IPS-NIHi11 (cell line): ENCODE measurements around the gene GCH1.
"Not testable (repeated sequence)": the region's sequence is repeated elsewhere in the genome, so short reads cannot be mapped to it uniquely, and the experiment has no call there.

Source experiments
- DNase-seq: peaks from one replicate; pipeline ENCODE4 v3.0.0; 2012; ENCODE audit warnings: mixed read lengths, low spot score

The GCH1 gene

DNA sequence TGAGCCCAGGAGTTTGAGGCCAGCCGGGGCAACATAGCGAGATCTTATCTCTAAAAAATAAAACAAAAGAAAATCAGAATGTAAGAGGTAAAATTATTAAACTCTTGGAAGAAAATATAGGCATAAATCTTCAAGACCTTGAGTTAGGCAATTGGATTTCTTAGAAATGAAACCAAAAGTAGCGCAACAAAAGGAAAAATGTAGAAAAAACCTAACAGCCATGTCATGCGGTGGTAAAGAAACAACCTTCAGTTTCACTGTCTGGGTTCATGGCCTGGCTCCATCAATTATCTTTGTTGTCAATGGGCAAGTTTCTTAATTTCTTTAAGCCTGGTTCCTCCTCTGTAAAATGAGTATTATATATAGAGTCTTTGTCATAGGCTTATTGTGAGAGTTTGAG is 5.6 kb upstream of the GCH1 start:
- DNase-seq: no peak

GRCh38 chr14:54906075-54906474 is 3.4 kb upstream of the GCH1 start:
- no peak for DNase-seq

DNA sequence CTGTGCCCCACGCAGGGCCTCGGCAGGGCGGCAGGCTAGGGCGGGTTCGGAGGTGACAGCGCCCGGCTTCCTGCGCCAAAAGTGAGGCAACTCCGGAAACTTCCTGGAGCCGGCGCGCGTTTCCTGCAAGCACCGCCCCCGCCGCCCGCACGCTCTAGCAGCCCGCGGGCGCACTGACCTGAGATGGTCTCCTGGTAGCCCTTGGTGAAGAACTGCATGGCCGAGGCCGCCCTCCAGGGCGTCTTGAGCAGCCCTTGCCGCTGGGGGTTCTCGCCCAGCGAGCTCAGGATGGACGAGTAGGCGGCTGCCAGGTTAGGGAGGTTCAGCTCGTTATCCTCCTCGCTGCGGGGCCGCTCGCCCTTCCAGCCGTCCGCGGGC is 494 bp downstream of the GCH1 start:
- peak; percentile 56 for DNase-seq

GRCh38 chr14:54901380-54902142 is 1.1 kb downstream of the GCH1 start:
- no peak for DNase-seq

- DNase-seq: no peak
Observed at GRCh38 chr14:54899573-54899972, 3.1 kb downstream of the GCH1 start.

DNA sequence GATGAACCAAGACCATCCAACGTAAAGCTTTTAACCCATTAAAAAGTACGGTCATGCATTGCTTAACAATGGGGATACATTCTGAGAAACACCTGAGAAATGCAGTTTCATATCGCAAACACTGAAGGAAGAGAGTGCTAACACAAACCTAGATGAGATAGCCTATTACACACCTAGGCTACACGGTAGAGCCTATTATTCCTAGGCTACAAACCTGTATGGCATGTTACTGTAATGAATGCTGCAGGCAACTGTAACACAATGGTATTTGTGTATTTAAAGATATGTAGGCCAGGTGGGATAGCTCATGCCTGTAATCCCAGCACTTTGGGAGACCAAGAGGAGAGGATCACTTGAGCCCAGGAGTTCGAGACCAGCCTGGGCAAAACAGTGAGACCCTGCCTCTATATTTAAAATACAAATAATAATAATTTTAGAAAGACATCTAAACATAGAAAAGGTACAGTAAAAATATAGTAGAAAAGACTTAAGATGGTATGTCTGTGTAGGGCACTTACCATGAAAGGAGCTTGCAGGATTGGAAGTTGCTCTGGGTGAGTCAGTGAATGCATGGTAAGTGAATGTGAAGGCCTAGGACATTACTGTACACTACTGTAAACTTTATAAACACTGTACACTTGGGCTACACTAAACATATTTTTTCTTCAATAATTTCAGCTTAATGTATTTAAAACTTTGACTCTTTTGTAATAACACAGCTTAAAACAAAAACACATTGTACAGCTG is 4.6 kb downstream of the GCH1 start:
- DNase-seq: not testable (repeated sequence)

GRCh38 chr14:54895683-54896082 is 6.9 kb downstream of the GCH1 start:
- DNase-seq: no peak

GRCh38 chr14:54894995-54895394 is 7.6 kb downstream of the GCH1 start:
- DNase-seq: no peak

GRCh38 chr14:54893151-54893760 is 9.4 kb downstream of the GCH1 start:
- DNase-seq: peak; percentile 35

DNA sequence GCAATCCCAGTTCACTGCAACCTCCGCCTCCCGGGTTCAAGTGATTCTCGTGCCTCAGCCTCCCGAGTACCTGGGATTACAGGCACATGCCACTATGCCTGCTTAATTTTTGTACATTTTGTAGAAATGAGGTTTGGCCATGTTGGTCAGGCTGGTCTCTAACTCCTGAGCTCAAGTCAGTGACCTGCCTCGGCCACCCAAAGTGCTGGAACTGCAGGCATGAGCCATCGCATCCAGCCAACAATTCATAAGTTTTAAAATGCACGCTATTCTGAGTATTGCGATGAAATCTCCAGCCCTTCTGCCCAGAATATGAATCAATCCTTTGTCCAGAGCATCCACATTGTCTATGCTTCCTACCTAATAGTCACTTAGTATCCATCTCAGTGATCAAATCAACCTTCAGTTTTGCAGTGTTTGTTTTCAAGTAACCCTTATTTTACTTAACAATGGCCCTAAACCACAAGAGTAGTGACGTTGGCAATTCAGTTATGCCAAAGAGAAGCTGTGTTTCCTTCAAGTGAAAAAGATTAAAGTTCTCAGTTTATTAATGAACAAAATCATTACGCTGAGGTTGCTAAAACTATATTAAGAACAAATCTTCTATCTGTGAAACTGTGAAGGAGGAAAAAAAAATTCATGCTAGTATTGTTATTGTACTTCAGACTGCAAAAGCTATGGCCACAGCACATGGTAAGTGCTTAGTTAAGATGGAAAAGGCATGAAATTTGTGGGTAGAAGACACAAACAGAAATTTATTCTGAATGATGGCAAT is 11.0 kb downstream of the GCH1 start:
- DNase-seq: no peak

DNA sequence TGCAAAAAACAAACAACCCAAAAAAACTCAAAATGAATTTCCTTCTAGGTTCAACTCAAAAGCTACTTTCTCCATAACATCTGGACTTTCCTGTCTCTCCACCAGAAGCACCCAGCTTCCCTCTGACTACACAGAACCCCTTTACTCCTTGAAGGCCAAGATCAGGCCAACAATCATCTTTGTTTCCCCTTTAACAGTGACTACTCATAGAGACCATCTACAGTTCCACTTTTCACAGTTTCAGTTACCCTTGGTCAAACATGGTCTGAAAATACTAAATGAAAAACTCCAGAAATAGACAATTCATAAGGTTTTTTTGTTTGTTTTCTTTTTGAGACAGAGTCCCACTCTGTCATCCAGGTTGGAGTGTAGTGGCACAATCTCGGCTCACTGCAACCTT is 11.8 kb downstream of the GCH1 start:
- DNase-seq: no peak

DNA sequence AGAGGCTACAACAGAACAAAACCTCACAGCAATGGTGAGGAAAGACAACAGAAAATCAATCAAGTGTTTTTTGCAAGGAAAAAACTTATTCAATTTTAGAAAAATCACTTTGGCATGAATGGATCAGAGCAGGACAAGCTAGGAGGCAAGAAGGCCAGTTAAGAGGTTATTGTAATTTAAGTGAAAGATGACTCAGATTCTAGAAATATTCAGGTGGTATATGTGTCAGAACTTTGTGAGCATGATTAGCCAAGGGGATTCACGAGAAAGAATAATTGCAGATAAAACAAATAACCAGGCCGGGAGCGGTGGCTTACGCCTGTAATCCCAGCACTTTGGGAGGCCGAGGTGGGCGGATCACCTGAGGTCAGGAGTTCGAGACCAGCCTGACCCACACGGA is 12.7 kb downstream of the GCH1 start:
- no peak for DNase-seq

GRCh38 chr14:54882521-54882920 is 20.1 kb downstream of the GCH1 start:
- DNase-seq: no peak

DNA sequence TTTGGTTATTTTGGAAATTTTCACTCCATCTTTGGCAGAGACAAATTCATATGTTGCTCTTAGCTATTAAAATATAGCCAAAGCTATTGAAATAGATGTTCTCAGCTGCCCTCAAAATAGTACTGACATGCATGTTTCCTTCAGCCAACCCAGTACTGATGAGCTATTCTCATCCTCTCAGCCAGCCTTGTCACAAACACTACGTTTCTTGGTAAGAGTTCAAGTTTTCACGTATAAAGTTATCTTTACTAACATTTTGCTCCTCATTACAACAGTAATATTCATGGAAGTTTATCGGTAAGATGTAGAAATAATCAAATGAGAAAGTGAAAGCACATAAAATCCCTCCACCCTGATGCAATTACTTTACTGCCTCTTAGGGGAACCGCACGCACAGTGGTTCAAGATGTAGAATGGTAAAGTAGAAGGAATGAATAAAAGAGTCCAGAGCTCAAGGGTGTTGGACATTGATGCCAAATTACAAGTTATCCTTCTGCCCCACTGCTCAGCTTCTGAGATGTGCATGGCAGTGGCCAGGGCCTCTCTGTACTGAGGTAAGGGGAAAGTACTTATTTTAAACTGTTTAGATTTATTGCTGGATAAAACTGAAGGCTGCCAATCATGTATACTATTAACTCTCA is 20.7 kb downstream of the GCH1 start:
- DNase-seq: no peak

GRCh38 chr14:54881235-54881760 is 21.3 kb downstream of the GCH1 start:
- DNase-seq: no peak

DNA sequence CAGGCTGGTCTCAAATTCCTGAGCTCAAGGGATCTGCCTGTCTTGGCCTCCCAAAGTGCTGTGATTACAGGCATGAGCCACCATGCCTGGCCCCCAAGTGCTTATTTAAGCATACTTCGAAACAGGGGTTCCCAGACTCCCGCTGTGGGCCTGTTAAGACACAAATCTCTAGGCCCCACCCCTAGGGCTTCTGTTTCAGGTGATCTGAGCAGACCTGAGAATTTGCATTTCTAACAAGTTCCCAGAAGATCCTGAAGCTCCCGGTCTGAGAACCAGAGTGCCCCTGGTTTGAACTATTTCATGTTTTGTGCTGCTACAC is 25.0 kb downstream of the GCH1 start:
- no peak for DNase-seq

GRCh38 chr14:54877015-54877702 is 25.5 kb downstream of the GCH1 start:
- no peak for DNase-seq

GRCh38 chr14:54875648-54876047 is 27.0 kb downstream of the GCH1 start:
- not testable (repeated sequence) for DNase-seq

GRCh38 chr14:54870154-54871090 is 32.2 kb downstream of the GCH1 start:
- not testable (repeated sequence) for DNase-seq

GRCh38 chr14:54867011-54867410 is 35.6 kb downstream of the GCH1 start:
- DNase-seq: no peak
